IPS-NIHi11 (cell line): Measurements from ENCODE around the gene GRM4.
"Not testable (repeated sequence)": the region's sequence is repeated elsewhere in the genome, so short reads cannot be mapped to it uniquely, and the experiment has no call there.

ENCODE experiments used
- DNase-seq: peaks from one replicate; pipeline ENCODE4 v3.0.0; 2012; ENCODE audit warnings: mixed read lengths, low spot score

Gene GRM4

GRCh38 chr6:34146021-34146782 lies at the start of gene GRM4:
TSS of gene GRM4 (minus strand) at chr6:34146087. CDS start at chr6:34133496, 12,591 bp downstream.
- DNase-seq = no peak

DNA sequence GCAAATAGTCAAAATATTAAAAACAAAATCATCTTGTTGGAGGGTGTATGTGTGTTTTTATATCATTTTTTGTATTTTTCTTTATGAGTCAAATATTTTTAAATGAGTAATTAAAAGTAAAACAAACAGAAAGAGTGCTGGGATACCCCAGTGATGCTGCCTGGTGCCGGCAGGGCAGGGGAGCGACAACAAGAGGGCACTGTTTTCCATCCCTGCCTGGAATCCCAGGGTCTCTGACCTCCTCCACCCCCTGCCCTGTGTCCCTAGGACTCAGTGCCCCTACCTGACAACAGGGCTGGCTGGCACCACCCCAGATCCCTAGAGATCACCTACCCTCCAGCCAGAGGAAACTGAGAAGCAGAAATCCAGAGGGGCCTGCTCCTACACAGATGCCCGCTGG lies 48.9 kb upstream of the GRM4 start:
- DNase-seq = no peak

DNA sequence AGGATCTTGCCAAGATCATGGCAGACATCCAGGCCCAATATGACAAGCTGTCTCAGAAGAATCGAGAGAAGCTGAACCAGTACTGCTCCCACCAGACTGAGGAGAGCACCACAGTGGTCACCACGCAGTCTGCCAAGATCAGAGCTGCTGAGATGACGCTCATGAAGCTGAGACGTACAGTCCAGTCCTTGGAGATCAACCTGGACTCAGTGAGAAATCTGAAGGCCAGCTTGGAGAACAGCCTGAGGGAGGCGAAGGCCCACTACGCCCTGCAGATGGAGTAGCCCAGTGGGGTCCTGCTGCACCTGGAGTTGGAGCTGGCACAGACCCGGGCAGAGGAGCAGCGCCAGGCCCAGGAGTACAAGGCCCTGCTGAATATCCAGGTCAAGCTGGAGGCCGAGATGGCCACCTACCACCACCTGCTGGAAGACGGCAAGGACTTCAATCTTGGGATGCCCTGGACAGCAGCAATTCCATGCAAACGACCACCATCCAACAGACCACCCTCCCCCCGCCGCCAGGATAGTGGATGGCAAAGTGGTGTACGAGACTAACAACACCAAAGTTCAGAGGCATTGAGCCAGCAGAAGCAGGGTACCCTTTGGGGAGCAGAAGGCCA lies 44.7 kb upstream of the GRM4 start:
- DNase-seq = no peak

DNA sequence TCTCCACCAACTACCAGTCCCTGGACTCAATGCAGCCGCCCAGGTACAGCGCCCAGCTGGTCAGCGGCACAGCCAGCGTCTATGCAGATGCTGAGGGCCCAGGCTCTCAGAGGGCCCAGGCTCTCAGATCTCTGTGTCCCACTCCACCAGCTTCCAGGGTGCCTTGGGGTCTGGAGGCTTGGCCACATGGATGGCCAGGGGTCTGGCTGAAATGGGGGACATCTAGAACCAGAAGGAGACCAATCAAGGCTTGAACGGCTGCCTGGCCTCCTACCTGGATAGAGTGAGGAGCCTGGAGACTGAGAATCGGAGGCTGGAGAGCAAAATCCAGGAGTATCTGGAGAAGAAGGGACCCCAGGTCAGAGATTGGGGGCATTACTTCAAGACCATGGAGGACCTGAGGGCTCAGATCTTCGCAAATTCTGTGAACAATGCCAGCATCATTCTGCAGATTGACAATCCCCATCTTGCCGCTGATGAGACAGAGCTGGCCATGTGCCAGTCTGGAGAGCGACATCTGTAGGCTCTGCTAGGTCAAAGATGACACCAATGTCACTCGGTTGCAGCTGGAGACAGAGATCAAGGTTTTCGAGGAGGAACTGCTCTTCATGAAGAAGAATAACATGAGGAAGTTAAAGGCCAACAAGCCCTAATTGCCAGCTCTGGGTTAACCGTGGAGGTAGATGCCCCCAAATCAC lies 44.1 kb upstream of the GRM4 start:
- no peak for DNase-seq

- not testable (repeated sequence) for DNase-seq
These were observed 38.8 kb upstream of the GRM4 start for GRCh38 chr6:34184726-34185125.

DNA sequence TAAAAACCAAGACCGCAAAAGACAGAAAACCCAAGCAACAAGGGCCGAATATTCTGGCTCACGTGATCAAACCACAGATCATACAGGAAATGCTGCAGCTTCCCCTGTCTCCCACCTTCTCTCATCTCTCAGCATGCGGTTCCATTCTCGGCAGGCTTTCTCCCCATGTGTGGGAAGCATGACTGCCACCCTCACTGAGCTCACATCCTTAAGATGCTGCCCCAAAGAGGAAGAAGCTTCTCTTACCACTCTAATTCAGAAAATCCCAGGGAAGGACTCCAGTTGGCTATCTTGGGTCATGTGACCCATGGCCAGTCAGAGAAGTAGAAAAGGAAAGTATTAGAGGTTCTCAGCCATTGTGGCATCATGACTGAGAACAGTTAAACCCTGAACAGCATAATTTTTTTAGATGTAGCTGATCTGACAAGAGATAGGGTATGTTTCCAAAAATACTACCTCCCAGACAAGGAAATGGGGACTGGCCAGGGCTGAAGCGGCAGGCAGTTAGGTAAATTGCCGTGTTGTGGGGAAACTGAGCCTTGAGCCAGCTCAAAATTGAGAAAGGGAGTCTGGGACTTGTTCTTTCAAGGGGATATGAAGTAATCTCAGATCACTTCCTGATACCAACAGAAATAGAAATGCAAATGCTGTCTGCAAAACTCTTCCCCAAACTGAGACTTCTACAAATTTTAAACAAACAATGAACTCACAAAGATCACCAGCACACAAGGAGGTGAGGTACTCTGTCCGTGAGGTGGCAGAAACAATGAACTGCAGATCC lies 37.1 kb upstream of the GRM4 start:
- DNase-seq = no peak

GRCh38 chr6:34181908-34182307 lies 36.0 kb upstream of the GRM4 start:
- no peak for DNase-seq

- no peak for DNase-seq
These were observed 33.3 kb upstream of the GRM4 start for GRCh38 chr6:34179106-34179720.

DNA sequence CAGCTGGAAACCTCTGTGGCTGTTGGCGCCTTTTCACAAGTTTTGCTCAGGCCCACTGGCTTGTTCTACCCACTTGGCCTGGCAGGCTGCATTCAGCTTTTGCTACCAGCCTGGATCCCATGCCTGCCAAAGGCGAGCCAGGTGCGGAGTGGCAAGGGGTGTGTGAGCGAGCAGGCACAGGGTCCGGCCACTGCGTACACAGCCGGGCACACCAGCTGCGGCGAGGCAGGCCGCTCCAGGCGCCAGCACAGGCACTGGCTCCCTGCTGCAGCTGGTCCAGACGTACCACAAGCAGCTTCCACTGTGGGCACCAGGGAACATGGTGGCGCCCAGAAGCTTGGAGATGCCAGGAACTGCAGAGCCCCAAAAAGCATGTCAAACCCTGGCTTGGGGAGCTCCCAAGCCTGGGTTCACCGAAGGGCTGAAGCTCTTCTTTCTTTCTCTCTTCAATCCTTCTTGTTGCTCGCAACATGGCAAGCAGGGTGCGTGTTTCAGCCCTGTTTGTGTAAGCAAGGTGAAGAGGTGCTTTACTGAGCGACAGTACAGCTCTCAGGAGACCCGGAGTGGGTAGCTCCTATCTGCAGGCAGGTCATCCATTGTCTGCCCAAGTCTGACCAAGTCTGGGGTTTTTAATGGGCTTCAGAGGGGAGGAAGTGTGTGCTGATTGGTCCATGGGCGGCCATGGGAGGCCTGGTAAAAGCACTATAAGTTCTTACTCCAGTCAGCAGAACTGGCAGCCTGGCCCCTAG lies 32.6 kb upstream of the GRM4 start:
- DNase-seq = no peak

- DNase-seq = no peak
These were observed 31.3 kb upstream of the GRM4 start for GRCh38 chr6:34177181-34177591.

DNA sequence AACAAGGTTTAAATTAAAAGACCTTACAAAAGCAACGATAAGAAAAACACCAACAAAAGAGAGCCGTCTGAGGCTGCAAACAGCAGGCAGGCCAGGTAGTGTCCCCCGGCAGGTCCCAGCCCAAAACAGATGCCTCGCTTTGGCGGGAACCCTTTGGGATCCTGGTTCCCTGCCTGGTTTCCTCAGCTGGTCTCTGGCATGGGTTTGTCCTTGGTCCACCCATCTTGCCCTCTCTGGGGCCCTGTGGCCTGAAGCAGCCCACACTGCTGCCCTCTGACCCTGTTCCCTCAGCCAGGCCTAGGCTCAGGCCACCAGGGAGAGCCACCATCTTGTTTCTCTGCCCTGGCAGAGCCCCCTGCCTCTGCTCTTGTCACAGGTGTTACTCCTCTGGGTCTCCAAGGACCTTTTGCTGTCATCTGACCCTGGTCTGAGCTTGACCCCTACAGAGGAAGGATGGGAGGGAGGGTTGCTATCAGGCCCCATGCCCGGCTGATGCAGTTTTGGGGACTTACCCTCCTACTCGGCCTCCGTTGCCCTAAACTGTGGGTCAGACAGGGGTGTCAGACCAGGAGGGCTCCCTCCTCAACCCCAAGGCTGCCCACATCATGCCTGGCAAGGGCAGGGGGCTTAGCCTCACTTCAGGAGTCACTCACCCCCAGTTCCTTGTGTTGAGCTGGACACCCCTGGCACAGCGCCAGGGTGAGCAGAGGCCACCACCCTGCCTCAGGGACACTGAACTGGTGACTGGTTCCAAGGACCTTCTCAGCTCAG lies 30.6 kb upstream of the GRM4 start:
- no peak for DNase-seq

GRCh38 chr6:34174846-34175399 lies 29.0 kb upstream of the GRM4 start:
- DNase-seq = no peak

DNA sequence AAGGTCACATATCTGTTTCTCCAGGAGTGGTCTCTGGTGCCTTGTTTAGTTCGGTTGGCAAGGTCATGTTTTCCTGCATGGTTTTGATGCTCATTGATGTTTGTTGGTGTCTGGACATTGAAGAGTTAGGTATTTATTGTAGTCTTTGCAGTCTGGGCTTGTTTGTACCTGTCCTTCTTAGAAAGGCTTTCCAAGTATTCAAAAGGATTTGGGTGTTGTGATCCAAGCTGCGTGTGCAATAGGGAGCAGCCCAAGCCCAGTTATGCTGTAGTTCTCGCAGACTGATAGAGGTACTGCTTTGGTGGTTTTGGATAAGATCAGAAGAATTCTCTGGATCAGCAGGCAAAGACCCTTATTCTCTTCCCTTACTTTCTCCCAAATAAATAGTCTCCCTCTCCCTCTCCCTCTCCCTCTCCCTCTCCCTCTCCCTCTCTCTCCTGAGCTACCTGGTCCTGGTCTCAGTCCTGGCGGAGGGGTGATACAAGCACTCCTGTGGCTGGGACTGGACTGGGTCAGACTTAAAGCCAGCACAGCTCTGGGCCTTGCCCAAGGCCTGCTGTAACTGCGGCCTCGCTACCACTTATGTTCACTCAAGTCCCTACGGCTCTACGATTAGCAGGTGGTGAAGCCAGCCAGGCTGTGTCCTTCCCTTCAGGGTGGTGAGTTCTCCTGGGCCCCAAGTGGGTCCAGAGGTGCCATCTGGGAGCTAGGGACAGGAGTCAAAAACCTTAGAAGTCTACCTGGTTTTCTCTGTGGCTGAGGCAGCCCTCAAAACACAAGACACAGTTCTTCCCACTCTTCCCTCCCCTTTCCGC lies 27.3 kb upstream of the GRM4 start:
- DNase-seq = no peak

GRCh38 chr6:34170346-34170745 lies 24.5 kb upstream of the GRM4 start:
- DNase-seq = no peak

DNA sequence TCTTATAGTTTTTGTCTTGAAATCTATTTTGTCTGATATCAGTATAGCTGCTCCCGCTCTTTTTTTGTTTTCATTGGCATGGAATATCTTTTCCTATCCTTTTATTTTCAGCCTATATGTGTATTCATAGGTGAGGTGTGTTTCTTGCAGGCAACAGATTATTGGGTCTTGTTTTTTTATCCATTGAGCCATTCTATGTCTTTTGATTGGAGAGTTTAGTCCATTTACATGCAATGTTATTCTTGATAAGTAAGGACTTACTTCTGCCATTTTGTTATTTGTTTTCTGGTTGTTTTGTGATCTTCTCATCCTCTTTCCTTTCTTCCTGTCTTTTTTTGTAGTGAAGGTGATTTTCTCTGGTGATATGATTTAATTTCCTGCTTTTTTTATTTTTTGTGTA lies 24.0 kb upstream of the GRM4 start:
- no peak for DNase-seq

GRCh38 chr6:34161857-34162515 lies 16.1 kb upstream of the GRM4 start:
- DNase-seq = no peak

DNA sequence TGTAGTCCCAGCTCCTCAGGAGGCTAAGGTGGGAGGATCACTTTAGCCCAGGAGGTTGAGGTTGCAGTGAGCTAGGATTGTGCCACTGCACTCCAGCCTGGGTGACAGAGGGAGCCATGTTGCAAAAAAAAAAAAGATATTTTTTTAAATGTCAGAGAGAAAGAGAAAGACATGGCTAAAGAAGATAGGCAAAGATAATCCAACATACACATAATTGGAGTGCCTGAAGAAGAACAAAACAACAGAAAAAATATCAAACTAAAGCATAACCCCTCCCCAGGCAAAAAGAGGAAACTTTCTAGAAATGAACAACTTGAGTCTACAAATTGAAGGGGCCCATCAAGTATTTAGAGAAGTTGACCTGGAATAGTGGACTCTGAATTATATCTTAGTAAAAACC lies 14.0 kb upstream of the GRM4 start:
- DNase-seq = no peak

DNA sequence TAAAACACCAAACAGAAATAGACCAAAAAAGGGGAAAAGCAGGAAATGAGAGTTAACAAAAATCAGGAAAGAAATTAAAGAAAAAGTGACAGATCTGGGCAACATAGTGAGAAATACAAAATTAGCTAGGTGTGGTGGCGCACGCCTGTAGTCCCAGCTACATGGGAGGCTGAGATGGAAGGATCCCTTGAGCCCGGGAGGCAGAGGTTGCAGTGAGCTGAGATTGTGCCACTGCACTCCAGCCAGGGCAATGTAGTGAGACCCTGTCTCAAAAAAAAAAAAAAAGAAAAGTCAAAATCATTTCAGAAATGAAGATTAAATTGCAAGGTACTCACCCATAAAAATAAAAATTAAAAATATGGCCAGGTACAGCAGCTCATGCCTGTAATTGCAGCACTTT lies 13.0 kb upstream of the GRM4 start:
- DNase-seq = no peak

DNA sequence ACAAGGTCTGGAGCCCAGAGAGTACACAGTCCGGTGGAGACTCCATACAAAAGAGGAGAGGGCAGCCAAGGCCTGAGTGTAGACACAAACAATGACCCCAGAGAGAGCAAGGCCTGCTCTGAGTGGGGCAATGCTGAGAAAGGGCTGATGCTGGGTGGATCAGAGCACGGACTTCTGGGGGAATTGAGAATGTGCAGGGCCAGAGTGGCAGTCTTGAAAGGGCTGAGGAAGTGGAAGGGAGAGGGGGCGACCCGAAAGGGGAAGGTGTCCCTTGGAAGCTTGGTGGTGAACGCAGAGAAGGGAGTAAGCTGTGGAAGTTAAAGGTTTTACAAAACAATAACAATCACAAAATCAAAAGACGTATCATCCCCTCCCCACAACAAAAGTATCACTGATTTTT lies 12.0 kb upstream of the GRM4 start:
- no peak for DNase-seq
